HCT116 (cell line): Measurements from ENCODE around the gene SMIM36. TPM values are rescaled to one million over a fixed set of nuclear protein-coding genes. Genes with fewer than 3 reads are reported as not detected.

ENCODE experiments used
- ATAC-seq: fragments of 200-7000 bp; cut with Tn5 transposase; 2 replicates; pipeline ENCODE4 v1.9.1; 2020; ENCODE audit warnings: mild to moderate bottlenecking, moderate library complexity
- BruUV-seq: library from RNA; stranded (reverse); fragments of 400-500 nt; replicated peaks from 2 replicates; lab custom pipeline; 2021; lab: Mats Ljungman, UMichigan
- CTCF ChIA-PET: fragments of 300-600 bp; sonication (Branson Sonifier 250); formaldehyde crosslinking; loops from one replicate; lab custom pipeline; 2021; ENCODE audit warnings: antibody characterized with exemption; lab: Charles Lee
- POLR2A ChIA-PET: fragments of 300-600, 350-600 bp; sonication (Branson Sonifier 250); formaldehyde crosslinking; loops from one replicate; lab custom pipeline; 2021; ENCODE audit warnings: antibody characterized with exemption; lab: Charles Lee
- RAD21 ChIA-PET, 2 experiments: fragments of 300-600 bp; sonication (Branson Sonifier 250); formaldehyde crosslinking; loops; one replicate each; lab custom pipeline; 2023; ENCODE audit warnings: low total read pairs in 2 of 2; ENCODE audit not compliant: uncharacterized antibody in 2 of 2, unreplicated experiment in 2 of 2, low non-redundant PET in 1 of 2; lab: Charles Lee
- DNase-seq: peaks from one replicate; pipeline ENCODE4 v3.0.0-alpha.2; 2010; ENCODE audit warnings: low read depth, low spot score
- H2AFZ ChIP-seq: fragments of 200-600 bp; shearing (Covaris generic), sonication (generic); 2 replicates; pipeline ENCODE4 v1.6.1; 2017; ENCODE audit warnings: low read depth, mixed run types, mixed read lengths, antibody characterized with exemption, low read length; ENCODE audit not compliant: poor library complexity, severe bottlenecking
- H3K27ac ChIP-seq: 2 replicates; pipeline ENCODE4 v1.5.1; 2012; ENCODE audit warnings: low read depth, low read length
- H3K27me3 ChIP-seq: fragments of 200-600 bp; sonication (generic); 2 replicates; pipeline ENCODE4 v1.6.1; 2016; ENCODE audit warnings: mixed run types, low read length, mixed read lengths; ENCODE audit not compliant: insufficient read depth
- H3K36me3 ChIP-seq, 2 experiments: fragments of 200-500 bp in 1 of 2; fragments of 200-600 bp in 1 of 2; sonication (Bioruptor generic) in 1 of 2; sonication (generic) in 1 of 2; 2 replicates each; pipeline versions ENCODE4 v1.5.1 to v1.6.1; 2014 to 2016; ENCODE audit warnings: low read length in 2 of 2, inconsistent platforms in 1 of 2, mixed read lengths in 1 of 2, mixed run types in 1 of 2; ENCODE audit not compliant: insufficient read depth in 2 of 2, control insufficient read depth in 1 of 2
- H3K4me1 ChIP-seq, 2 experiments: fragments of 200-600 bp in 1 of 2; sonication (generic) in 1 of 2; 2 replicates each; pipeline versions ENCODE4 v1.5.1 to v1.6.1; 2012 to 2017; ENCODE audit warnings: low read length in 2 of 2, inconsistent platforms in 1 of 2, mild to moderate bottlenecking in 1 of 2, mixed read lengths in 1 of 2, mixed run types in 1 of 2, moderate library complexity in 1 of 2; ENCODE audit not compliant: insufficient read depth in 2 of 2, control insufficient read depth in 1 of 2
- H3K4me2 ChIP-seq: fragments of 200-600 bp; sonication (generic); 2 replicates; pipeline ENCODE4 v1.6.1; 2017; ENCODE audit warnings: mixed run types, low read length, mixed read lengths
- H3K4me3 ChIP-seq, 2 experiments: fragments of 200-600 bp in 1 of 2; sonication (generic) in 1 of 2; replicated peaks in 1 of 2; 2 replicates each; pipeline ENCODE4 v1.5.1; 2011 to 2016; ENCODE audit warnings: low read length in 2 of 2, control low read depth in 1 of 2, low read depth in 1 of 2, mild to moderate bottlenecking in 1 of 2, mixed read lengths in 1 of 2, mixed run types in 1 of 2
- H3K79me2 ChIP-seq: fragments of 200-600 bp; sonication (generic); 2 replicates; pipeline ENCODE4 v1.6.1; 2017; ENCODE audit warnings: mild to moderate bottlenecking, mixed run types, low read length, moderate library complexity, mixed read lengths; ENCODE audit not compliant: insufficient read depth
- H3K9ac ChIP-seq: fragments of 200-600 bp; sonication (generic); 2 replicates; pipeline ENCODE4 v1.6.1; 2016; ENCODE audit warnings: low read length, mixed read lengths
- H3K9me2 ChIP-seq: fragments of 200-600 bp; sonication (generic), shearing (Covaris generic); 2 replicates; pipeline ENCODE4 v1.6.1; 2017; ENCODE audit warnings: mixed run types, mild to moderate bottlenecking, moderate library complexity; ENCODE audit not compliant: insufficient read depth
- H3K9me3 ChIP-seq, 2 experiments: fragments of 200-500 bp in 1 of 2; fragments of 200-600 bp in 1 of 2; sonication (Bioruptor generic) in 1 of 2; sonication (generic) in 1 of 2; 2 replicates each; pipeline ENCODE4 v1.6.1; 2014 to 2017; ENCODE audit warnings: low read length in 2 of 2, mixed read lengths in 2 of 2, inconsistent platforms in 1 of 2, low read depth in 1 of 2, mild to moderate bottlenecking in 1 of 2, mixed run types in 1 of 2, moderate library complexity in 1 of 2; ENCODE audit not compliant: control insufficient read depth in 1 of 2, insufficient read depth in 1 of 2
- H4K20me1 ChIP-seq: fragments of 200-600 bp; sonication (generic), shearing (Covaris generic); 2 replicates; pipeline ENCODE4 v1.6.1; 2017; ENCODE audit warnings: mixed run types, mild to moderate bottlenecking, moderate library complexity; ENCODE audit not compliant: insufficient read depth
- CEBPB ChIP-seq: IDR thresholded peaks from 2 replicates; pipeline ENCODE4 v1.6.1; 2012; ENCODE audit warnings: low read depth
- EGR1 ChIP-seq: IDR thresholded peaks from 2 replicates; pipeline ENCODE4 v1.6.1; 2012; ENCODE audit warnings: low read depth
- ELF1 ChIP-seq: IDR thresholded peaks from 2 replicates; pipeline ENCODE4 v1.6.1; 2012; ENCODE audit warnings: low read depth, borderline replicate concordance
- EZH2phosphoT487 ChIP-seq: fragments of 200-600 bp; IDR thresholded peaks from 2 replicates; pipeline ENCODE4 v1.6.1; 2018; ENCODE audit warnings: antibody characterized with exemption, borderline replicate concordance
- FOSL1 ChIP-seq: IDR thresholded peaks from 2 replicates; pipeline ENCODE4 v1.6.1; 2012; ENCODE audit warnings: low read depth
- JUND ChIP-seq: IDR thresholded peaks from 2 replicates; pipeline ENCODE4 v1.6.1; 2012
- POLR2A ChIP-seq: IDR thresholded peaks from 2 replicates; pipeline ENCODE4 v1.7.0; 2011; ENCODE audit warnings: borderline replicate concordance; ENCODE audit not compliant: insufficient read depth, insufficient read length; ENCODE audit errors: extremely low read depth
- POLR2AphosphoS5 ChIP-seq: IDR thresholded peaks from 2 replicates; pipeline ENCODE4 v1.6.1; 2011; ENCODE audit warnings: mild to moderate bottlenecking, low read depth, low read length, moderate library complexity
- REST ChIP-seq: IDR thresholded peaks from 2 replicates; pipeline ENCODE4 v1.6.1; 2012; ENCODE audit warnings: low read depth
- SIN3A ChIP-seq: IDR thresholded peaks from 2 replicates; pipeline ENCODE4 v1.6.1; 2012; ENCODE audit warnings: low read depth
- SP1 ChIP-seq: IDR thresholded peaks from 2 replicates; pipeline ENCODE4 v1.6.1; 2012; ENCODE audit warnings: low read depth
- TCF7L2 ChIP-seq: IDR thresholded peaks from 2 replicates; pipeline ENCODE4 v1.7.0; 2011; ENCODE audit warnings: borderline replicate concordance, inconsistent platforms; ENCODE audit not compliant: insufficient read depth, insufficient read length; ENCODE audit errors: extremely low read depth
- YY1 ChIP-seq: IDR thresholded peaks from 2 replicates; pipeline ENCODE4 v1.6.1; 2011; ENCODE audit warnings: low read length, low read depth, moderate library complexity, mild to moderate bottlenecking; ENCODE audit not compliant: insufficient replicate concordance; ENCODE audit errors: extremely low read depth
- ZBTB33 ChIP-seq: IDR thresholded peaks from 2 replicates; pipeline ENCODE4 v1.6.1; 2011; ENCODE audit warnings: mild to moderate bottlenecking, low read length, moderate library complexity; ENCODE audit not compliant: insufficient replicate concordance; ENCODE audit errors: extremely low read depth
- ZFX ChIP-seq: fragments of 450-650 bp; IDR thresholded peaks from 2 replicates; pipeline ENCODE4 v1.6.1; 2017
- intact Hi-C: fragments of 100-400 bp; cut with micrococcal nuclease; formaldehyde crosslinking; loops from 2 replicates; pipeline ENCODE4 v1.10.0; 2022
- total RNA-seq: library from RNA; stranded (reverse); gene quantifications from one replicate; pipeline ENCODE4 v1.2.1, GENCODE V29; 2021; ENCODE audit not compliant: unreplicated experiment

Gene SMIM36
- total RNA-seq, 1 experiment from 2014 or later = 0.37 TPM

GRCh38 chr17:55433629-55434422 is 77.4 kb downstream of the SMIM36 start (continued):
- TF ChIP-seq ZBTB33 (no peak), CEBPB (peak; percentile 82)

- peak overlapping the region in 1 of 2 experiments; percentile 12; a peak in 1 of 4 replicates for H3K4me3 ChIP-seq
- TF ChIP-seq EZH2phosphoT487 (no peak), REST (no peak), YY1 (no peak), SIN3A (peak; percentile 73; the same call in 1 of the 2 replicates), ZFX (no peak), POLR2A (no peak), JUND (peak; percentile 86), SP1 (peak; percentile 74), POLR2AphosphoS5 (peak; percentile 63; the same call in 1 of the 2 replicates), EGR1 (no peak), ZBTB33 (no peak), TCF7L2 (peak; percentile 84), FOSL1 (peak; percentile 82), ELF1 (no peak)
These were observed 78.1 kb downstream of the SMIM36 start for GRCh38 chr17:55433029-55433628.

More at GRCh38 chr17:55433029-55433628, 78.1 kb downstream of the SMIM36 start:
- Histone ChIP-seq H3K79me2 (no peaks in the 10 kb centered on the region), H3K9me3 (no peaks in the 10 kb centered on the region), H4K20me1 (no peaks in the 10 kb centered on the region), H3K4me1 (peaks cover 21 to 39% of the 10 kb centered on the region in 2 experiments), H3K36me3 (no peaks in the 10 kb centered on the region), H3K4me2 (peak overlapping the region; percentile 65), H3K9ac (peak overlapping the region; percentile 9; the same call in 1 of the 2 replicates), H3K9me2 (no peaks in the 10 kb centered on the region), H3K27ac (peak overlapping the region; percentile 26; the same call in 1 of the 2 replicates), H3K27me3 (peaks cover 12% of the 10 kb centered on the region; the same call in 1 of the 2 replicates), H2AFZ (peak overlapping the region; percentile 28)
- POLR2A ChIA-PET = interaction anchor here (1.4 kb wide), 1 partner anchor 11 kb away, joined by 5 read pairs; no protein-coding TSS in a partner anchor
- ATAC-seq (peak; percentile 93), DNase-seq (peak; percentile 86)
- CTCF ChIA-PET = interaction anchor here (1.1 kb wide), 1 partner anchor 77 kb away, joined by 3 read pairs; no protein-coding TSS in a partner anchor
- no TSS peak for BruUV-seq
- RAD21 ChIA-PET = interaction anchor here in 1 of 2 experiments (0.9 kb wide), 1 partner anchor 12 kb away, joined by 3 read pairs; the partner anchor contains the start of gene MMD
- intact Hi-C loops = no loop called here
